ENCODE measurements around the gene NFIC. TPM values are rescaled to one million over a fixed set of nuclear protein-coding genes. Genes with fewer than 3 reads are reported as not detected.
"Not testable (repeated sequence)": the region's sequence is repeated elsewhere in the genome, so short reads cannot be mapped to it uniquely, and the experiment has no call there.

Gene NFIC
- total RNA-seq, 6 experiments from 2014 or later, result 94.6 to 168 (median 120) TPM

- no peak overlapping the region for H3K4me3 ChIP-seq
- peaks cover 0 to 8% (median 3%) of the 10 kb centered on the region in 4 donors for H3K4me1 ChIP-seq
- TF ChIP-seq CTCF (IDR thresholded peaks at IDR 0.05), result no peak
- TF ChIP-seq POLR2A (IDR thresholded peaks at IDR 0.05), result no peak
- intact Hi-C loops (cut with DNase I), result no loop called here
- H3K36me3 ChIP-seq, result no peaks in the 10 kb centered on the region
- no peak overlapping the region for H3K27ac ChIP-seq
- ATAC-seq (no peak), DNase-seq (no peak)
- no peaks in the 10 kb centered on the region for H3K27me3 ChIP-seq
- 78% methylated on average over 4 of the region's 9 CpGs for WGBS (ENCODE audit: insufficient coverage, low coverage, low lambda C conversion rate, missing lambda C conversion rate)
- H3K9me3 ChIP-seq, result no peaks in the 10 kb centered on the region
Measured at GRCh38 chr19:3330047-3330446, 36.3 kb upstream of the NFIC start.

GRCh38 chr19:3332232-3332631, 34.2 kb upstream of the NFIC start:
- intact Hi-C loops (cut with DNase I); ATAC-seq; H3K27ac ChIP-seq; H3K4me3 ChIP-seq; H3K36me3 ChIP-seq; DNase-seq; H3K9me3 ChIP-seq; H3K27me3 ChIP-seq: not testable (repeated sequence)
- peaks cover 0 to 28% (median 14%) of the 10 kb centered on the region in 4 donors for H3K4me1 ChIP-seq
- WGBS (ENCODE audit: insufficient coverage, low coverage, low lambda C conversion rate, missing lambda C conversion rate), result no CpG with 5 or more reads among the region's 1 CpG

- no peaks in the 10 kb centered on the region for H3K27me3 ChIP-seq
- TF ChIP-seq CTCF (IDR thresholded peaks at IDR 0.05), result no peak
- no peak for TF ChIP-seq POLR2A (IDR thresholded peaks at IDR 0.05)
- H3K4me1 ChIP-seq, result peaks cover 0 to 37% (median 21%) of the 10 kb centered on the region in 4 donors
- no peaks in the 10 kb centered on the region for H3K36me3 ChIP-seq
- intact Hi-C loops (cut with DNase I), result no loop called here
- H3K4me3 ChIP-seq, result no peak overlapping the region
- no peak overlapping the region for H3K27ac ChIP-seq
- no peak for ATAC-seq
- 44% methylated on average over 4 of the region's 4 CpGs for WGBS (ENCODE audit: insufficient coverage, low coverage, low lambda C conversion rate, missing lambda C conversion rate)
- DNase-seq, result no peak
- no peaks in the 10 kb centered on the region for H3K9me3 ChIP-seq
Measured at GRCh38 chr19:3333020-3333583, 33.3 kb upstream of the NFIC start.

GRCh38 chr19:3333662-3334061, 32.7 kb upstream of the NFIC start:
- Histone ChIP-seq H3K27ac (no peak overlapping the region), H3K36me3 (no peaks in the 10 kb centered on the region), H3K4me3 (no peak overlapping the region), H3K27me3 (no peaks in the 10 kb centered on the region), H3K4me1 (peaks cover 0 to 43% (median 24%) of the 10 kb centered on the region in 4 donors), H3K9me3 (no peaks in the 10 kb centered on the region)
- intact Hi-C loops (cut with DNase I), result no loop called here
- no peak for TF ChIP-seq CTCF (IDR thresholded peaks at IDR 0.05)
- TF ChIP-seq POLR2A (IDR thresholded peaks at IDR 0.05), result no peak
- no peak for ATAC-seq
- no peak for DNase-seq
- WGBS (ENCODE audit: insufficient coverage, low coverage, low lambda C conversion rate, missing lambda C conversion rate), result 84% methylated on average over 4 of the region's 8 CpGs

- H3K36me3 ChIP-seq; intact Hi-C loops (cut with DNase I); H3K4me3 ChIP-seq; ATAC-seq; H3K27me3 ChIP-seq; DNase-seq; H3K9me3 ChIP-seq: not testable (repeated sequence)
- 28% methylated on average over 8 of the region's 8 CpGs for WGBS (ENCODE audit: insufficient coverage, low coverage, low lambda C conversion rate, missing lambda C conversion rate)
- Histone ChIP-seq H3K27ac (peak overlapping the region; percentile 8 to 87 (median 80)), H3K4me1 (peaks cover 0 to 48% (median 27%) of the 10 kb centered on the region in 4 donors)
Measured at GRCh38 chr19:3334749-3335430, 31.5 kb upstream of the NFIC start.

Data from right lobe of liver (tissue), 6 donors.